NCI-H1417 treated with DMSO at 0.1 percent for 48 hours (cell line): Measurements from ENCODE around the gene AAK1.
"Not testable (repeated sequence)": the region's sequence is repeated elsewhere in the genome, so short reads cannot be mapped to it uniquely, and the experiment has no call there.

ENCODE experiments used
- DNase-seq: peaks from one replicate; lab custom pipeline; 2025; lab: John Stamatoyannopoulos, UW

The AAK1 gene

DNA sequence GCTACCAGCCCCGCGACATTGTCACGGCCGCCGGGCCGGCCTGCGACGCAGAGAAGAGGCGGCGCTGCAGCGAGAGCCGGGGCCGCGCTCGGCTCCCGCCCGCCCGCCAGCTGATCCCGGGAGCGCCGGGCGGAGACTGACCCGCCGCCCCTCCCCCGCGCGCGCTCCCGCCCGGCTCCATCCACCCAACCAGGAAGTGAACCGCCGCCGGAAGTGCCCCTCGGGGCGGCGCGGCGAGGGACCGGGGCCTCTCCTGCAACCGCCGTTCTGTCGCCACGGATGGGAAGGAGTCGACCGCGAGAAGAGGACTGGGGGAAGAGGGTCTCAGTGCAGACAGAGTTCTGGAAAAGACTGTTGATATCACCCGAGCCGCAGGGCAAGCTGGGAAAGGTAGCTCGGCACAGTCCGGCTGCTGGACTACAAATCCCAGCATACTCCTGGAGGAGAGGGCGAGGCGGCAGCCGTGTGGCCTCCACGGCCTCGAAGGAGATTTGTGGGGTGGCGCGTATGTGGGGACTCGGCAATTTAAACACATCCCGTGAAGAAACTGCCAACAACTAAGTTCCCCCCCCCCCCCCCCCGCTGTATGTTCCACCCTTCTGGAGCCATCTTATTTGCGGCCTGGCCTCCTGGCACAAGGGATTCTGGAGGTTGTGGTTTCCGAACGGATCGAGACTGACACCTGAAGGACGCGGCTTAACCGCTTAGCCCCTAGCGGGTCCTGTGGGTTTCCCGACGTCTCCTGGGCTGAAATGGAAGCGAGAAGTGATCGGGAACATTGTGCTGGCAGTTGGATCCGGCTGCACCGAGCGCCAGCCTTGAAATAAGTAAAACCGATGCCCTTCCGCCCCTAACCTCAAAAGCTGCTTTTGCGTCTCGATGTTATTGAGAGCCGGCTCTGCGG, at the start of gene AAK1:
Gene AAK1 (minus strand): TSS at position 138 of the 904 bp plus-strand sequence. CDS start 699 bp downstream, outside the sequence.
- DNase-seq = peak; percentile 82

DNA sequence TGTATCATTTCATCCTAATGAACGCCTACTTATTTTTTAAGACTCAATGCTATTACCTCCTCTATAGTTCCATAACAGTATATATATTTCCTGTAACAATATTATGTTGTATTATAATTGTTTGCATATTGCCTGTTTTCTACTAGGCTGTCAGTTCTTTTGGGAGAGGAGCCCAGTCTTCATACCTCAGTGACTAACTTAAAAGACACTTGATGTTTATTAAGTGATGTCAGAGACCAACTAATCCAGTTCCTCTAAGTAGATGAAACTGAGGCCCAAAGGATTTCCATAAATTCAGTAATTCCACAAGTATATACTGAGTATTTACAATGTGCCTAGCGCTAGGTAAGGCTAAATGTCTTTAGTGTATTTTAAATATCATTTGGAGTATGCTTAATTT, 48.9 kb upstream of the AAK1 start:
- DNase-seq = no peak

DNA sequence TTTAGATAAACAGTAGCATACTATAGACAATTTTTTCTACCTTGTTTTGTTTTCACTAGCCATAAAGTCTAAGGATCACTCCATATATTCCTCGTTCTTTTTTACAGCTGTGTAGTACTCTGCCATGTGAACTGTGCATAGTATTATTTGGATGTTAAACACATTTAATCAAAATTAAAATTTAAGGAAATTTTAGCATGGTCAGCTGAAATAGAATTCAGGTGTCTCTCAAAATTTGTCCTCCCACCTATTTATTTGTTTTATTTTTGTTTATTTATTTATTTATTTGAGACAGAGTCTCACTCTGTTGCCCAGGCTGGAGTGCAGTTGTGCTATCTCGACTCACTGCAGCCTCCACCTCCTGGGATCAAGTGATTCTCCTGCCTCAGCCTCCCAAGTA, 46.4 kb upstream of the AAK1 start:
- no peak for DNase-seq

DNA sequence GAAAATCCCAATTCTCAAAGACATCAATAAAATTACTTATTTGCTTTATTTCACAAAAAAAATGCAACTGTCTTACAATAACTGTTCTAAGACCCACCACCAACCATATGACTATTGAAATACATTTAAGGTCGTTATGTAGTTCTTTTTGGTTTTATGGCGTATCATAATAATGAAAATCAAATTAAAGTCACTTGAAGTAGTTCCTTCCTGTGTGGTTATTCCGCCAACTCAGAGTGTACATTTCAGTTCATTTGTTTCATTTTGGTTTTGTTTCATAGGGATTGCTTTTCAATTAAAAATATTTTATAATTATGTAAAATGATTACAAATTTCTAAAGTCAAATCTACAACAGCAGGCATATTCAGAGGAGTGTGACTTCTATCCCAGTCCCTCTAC, 45.9 kb upstream of the AAK1 start:
- DNase-seq = no peak

DNA sequence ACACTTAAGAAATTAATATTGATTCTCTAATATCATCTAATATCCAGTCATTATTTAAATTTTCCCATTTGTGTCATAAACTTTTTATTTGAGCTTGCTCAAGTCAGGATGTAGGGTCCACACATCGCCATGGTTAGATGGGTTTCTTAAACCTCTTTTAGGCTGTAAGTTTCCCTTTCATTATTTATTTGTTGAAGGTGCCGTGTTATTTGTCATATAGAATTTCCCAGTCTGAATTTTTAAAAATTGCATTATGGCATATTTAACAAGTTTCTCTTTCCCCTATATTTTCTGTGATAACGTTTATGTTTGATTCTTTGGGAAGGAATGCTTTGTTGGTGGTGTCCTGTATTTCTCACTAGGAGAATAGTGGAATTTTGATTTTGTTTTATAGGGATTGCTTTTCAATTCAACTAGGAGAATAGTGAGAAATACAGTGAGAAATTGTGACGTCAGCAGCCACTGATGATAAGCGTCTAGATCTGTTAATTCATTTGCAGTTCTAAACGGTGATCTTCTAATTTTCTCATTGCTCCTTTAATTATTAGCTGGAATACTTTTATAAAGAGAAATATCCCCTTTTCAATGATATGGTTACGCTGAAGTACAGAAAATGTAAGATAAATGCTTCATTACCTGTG, 44.6 kb upstream of the AAK1 start:
- no peak for DNase-seq

DNA sequence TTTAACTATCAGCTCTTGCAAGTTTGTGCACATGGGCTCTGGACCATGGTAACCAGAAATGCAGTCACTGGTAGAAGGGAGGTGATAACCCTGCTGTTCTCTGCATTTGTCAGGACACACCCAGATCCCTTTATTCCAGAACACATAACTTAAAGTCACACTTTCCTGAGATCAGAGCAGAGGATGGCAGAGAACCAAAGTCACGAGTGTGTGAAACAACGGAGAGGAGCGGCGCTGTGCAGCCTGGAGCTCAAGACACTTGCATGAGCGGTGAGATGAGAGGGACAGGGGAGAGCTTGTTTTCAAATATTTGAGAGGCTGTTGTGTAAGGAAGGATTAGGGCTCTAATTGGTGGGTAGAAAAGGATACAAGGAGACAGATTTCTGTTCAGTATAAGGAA, 43.3 kb upstream of the AAK1 start:
- DNase-seq = no peak

DNA sequence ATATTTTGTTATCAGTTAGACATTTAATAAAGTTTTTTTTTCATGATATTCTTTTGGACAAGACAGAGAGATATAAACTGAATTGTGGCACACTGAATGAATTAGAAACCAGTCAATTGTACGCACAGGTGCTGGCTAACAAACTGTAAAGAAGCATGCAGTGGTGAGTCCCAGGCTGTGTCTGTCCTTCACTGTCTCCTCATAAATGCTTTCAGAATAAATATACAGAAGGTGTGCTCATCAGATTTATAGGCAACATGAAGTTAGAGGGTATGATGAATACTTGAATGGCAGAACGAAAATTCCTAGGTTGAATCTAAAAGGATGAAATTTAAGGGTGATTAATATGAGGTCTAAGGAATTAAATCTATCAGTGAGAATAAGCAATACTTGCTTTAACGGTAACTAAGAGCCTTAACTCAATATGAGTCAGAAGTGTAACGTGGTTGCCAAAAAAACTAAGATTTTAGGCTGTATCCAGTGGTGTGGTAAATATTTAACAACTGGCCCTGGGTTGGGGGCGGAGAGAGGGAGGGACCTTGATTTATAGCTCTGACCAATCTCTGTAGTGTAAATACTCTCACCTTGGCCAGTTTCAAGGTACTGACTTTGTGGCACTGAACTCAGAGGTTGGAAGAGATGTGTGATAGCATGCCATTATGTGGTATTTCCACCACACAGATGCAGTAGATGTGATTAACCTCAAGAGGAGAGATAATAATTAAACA, 41.9 kb upstream of the AAK1 start:
- DNase-seq = no peak

GRCh38 chr2:69683170-69683971, 39.8 kb upstream of the AAK1 start:
- no peak for DNase-seq

DNA sequence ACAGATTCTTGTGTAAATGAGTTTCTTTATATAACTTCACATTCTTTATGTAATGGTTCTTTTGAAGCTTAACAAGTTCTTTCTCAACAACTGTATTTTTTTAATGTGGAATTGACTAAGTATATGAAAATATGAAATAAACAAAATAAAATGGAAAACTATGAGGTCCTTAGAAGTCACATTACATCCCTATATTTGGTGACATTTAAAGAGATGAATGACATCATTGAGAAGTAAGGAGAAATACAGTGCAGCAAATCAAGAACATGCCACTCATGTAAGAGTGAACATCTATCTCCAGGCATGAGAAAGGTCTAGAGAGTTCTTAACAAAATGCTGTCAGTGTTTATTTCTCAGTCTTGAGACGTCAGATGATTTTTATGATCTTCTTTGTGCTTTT, 39.0 kb upstream of the AAK1 start:
- DNase-seq = no peak

- no peak for DNase-seq
Observed at GRCh38 chr2:69680001-69680675, 36.6 kb upstream of the AAK1 start.

- DNase-seq = no peak
Observed at GRCh38 chr2:69677914-69678313, 34.4 kb upstream of the AAK1 start.

- no peak for DNase-seq
Observed at GRCh38 chr2:69676146-69676545, 32.6 kb upstream of the AAK1 start.

- no peak for DNase-seq
Observed at GRCh38 chr2:69674316-69674670, 30.8 kb upstream of the AAK1 start.

DNA sequence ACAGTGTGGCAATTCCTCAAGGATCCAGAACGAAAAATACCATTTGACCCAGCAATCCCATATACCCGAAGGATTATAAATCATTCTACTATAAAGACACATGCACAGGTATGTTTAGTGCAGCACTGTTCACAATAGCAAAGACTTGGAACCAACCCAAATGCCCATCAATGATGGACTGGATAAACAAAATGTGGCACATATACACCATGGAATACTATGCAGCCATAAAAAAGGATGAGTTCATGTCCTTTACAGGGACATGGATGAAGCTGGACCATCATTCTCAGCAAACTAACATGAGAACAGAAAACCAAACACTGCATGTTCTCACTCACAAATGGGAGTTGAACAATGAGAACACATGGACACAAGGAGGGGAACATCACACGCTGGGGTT, 29.6 kb upstream of the AAK1 start:
- DNase-seq = not testable (repeated sequence)

DNA sequence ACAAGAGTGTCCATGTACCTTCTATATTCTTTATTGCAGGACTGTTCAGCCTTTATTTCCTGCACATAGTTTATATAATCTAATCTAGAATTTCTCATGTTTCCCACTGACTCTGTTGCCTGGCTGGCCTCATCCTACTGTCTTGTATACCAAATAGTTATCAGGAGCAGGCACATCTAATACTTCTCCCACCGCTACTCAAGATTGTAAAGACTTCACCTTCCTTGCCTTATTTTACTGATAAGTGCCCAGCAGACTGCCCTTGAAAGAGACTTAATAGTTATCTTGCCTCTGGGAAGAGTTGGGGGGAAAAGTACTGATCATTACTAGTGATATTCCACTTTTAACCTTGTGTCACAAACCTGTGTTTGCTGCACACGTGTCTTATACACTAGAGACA, 26.1 kb upstream of the AAK1 start:
- DNase-seq = no peak

DNA sequence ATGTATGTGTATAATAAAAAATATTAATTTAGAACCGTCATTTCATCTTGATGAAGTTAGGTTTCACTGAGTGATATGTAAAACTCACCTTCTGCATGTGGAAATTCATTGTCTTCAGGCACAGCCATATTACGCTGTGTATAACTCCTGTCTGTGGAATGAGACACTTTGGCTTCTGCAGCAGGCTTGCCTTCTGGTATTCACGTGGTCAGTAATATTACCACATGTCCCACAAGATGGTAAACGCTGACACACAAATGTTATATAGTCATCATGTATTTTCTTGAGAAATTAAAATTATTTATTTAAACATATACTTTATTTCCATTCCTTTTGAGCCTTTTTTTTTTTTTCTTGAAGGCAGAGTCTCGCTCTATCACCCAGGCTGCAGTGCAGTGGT, 25.1 kb upstream of the AAK1 start:
- DNase-seq = no peak

GRCh38 chr2:69667805-69668382, 24.4 kb upstream of the AAK1 start:
- DNase-seq = no peak

GRCh38 chr2:69665152-69665551, 21.6 kb upstream of the AAK1 start:
- no peak for DNase-seq

GRCh38 chr2:69663860-69664259, 20.3 kb upstream of the AAK1 start:
- no peak for DNase-seq

DNA sequence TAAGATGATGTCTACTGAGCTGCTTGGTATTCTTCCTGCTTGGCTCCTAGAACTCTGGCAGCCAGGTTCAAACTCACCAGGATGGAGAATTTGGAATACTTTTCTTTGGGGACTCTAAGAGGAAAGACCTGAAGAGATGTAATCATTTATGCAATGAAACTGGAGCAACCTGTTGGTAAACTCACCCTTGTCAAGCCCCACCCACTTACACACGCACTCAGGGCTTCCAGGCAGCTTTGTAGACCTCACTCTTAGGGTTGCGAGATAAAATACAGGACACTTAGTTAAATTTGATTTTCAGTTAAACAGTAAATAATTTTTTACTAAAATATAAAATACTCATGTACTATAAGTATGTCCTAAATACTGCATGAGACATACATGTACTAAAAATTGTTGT, 19.0 kb upstream of the AAK1 start:
- not testable (repeated sequence) for DNase-seq

GRCh38 chr2:69660637-69661036, 17.1 kb upstream of the AAK1 start:
- DNase-seq = no peak
